IMR-90 (cell line): Measurements from ENCODE around the gene TUBGCP3. TPM values are rescaled to one million over a fixed set of nuclear protein-coding genes. Genes with fewer than 3 reads are reported as not detected.

Experiments used
- ATAC-seq: fragments of 200-7000 bp; cut with Tn5 transposase; 2 replicates; pipeline ENCODE4 v1.9.1; 2020; ENCODE audit warnings: low read depth, mild to moderate bottlenecking, moderate library complexity
- BruUV-seq: library from RNA; stranded (reverse); fragments of 400-500 nt; replicated peaks from 2 replicates; lab custom pipeline; 2021; lab: Mats Ljungman, UMichigan
- CTCF ChIA-PET: fragments of 300-600 bp; formaldehyde crosslinking; extraction: SDS; loops from one replicate; lab custom pipeline; 2021; ENCODE audit warnings: antibody characterized with exemption; lab: Yijun Ruan, JAX
- POLR2A ChIA-PET: fragments of 300-600 bp; sonication (Branson Sonifier 250); formaldehyde crosslinking; loops from one replicate; lab custom pipeline; 2022; ENCODE audit warnings: antibody characterized with exemption; ENCODE audit not compliant: unreplicated experiment; lab: Charles Lee
- DNase-seq: peaks from one replicate; pipeline ENCODE4 v3.0.0; 2013
- H2AFZ ChIP-seq: replicated peaks from 2 replicates; pipeline ENCODE3; 2013; ENCODE audit warnings: low read length, mild to moderate bottlenecking; ENCODE audit not compliant: poor library complexity
- H2AK5ac ChIP-seq: 2 replicates; pipeline ENCODE4 v1.6.1; 2013; ENCODE audit warnings: low read depth, low read length, inconsistent platforms
- H2AK9ac ChIP-seq: replicated peaks from 2 replicates; pipeline ENCODE3; 2013; ENCODE audit warnings: mild to moderate bottlenecking, low read depth, low read length, moderate library complexity; ENCODE audit not compliant: poor library complexity
- H2BK120ac ChIP-seq: 2 replicates; pipeline ENCODE4 v1.6.1; 2013; ENCODE audit warnings: low read depth, low read length, inconsistent platforms
- H2BK15ac ChIP-seq: 3 replicates; pipeline ENCODE4 v1.6.1; 2013; ENCODE audit warnings: low read depth, low read length, inconsistent platforms
- H2BK20ac ChIP-seq: 2 replicates; pipeline ENCODE4 v1.6.1; 2013; ENCODE audit warnings: low read depth, mild to moderate bottlenecking, inconsistent platforms, low read length, moderate library complexity
- H2BK5ac ChIP-seq: 2 replicates; pipeline ENCODE4 v1.6.1; 2013; ENCODE audit warnings: mild to moderate bottlenecking, low read depth, low read length, inconsistent platforms; ENCODE audit not compliant: poor library complexity, severe bottlenecking
- H3K14ac ChIP-seq: replicated peaks from 2 replicates; pipeline ENCODE4 v1.6.1; 2013; ENCODE audit warnings: low read depth, low read length, inconsistent platforms
- H3K18ac ChIP-seq: 2 replicates; pipeline ENCODE4 v1.6.1; 2013; ENCODE audit warnings: low read depth, low read length, control low read depth
- H3K23ac ChIP-seq: 2 replicates; pipeline ENCODE4 v1.6.1; 2013; ENCODE audit warnings: low read depth, low read length, inconsistent platforms
- H3K27ac ChIP-seq: 2 replicates; pipeline ENCODE4 v1.5.1; 2013; ENCODE audit warnings: mild to moderate bottlenecking, control low read depth, low read length; ENCODE audit not compliant: insufficient read depth
- H3K27me3 ChIP-seq: 2 replicates; pipeline ENCODE4 v1.6.1; 2013; ENCODE audit warnings: low read length; ENCODE audit not compliant: control insufficient read depth, insufficient read depth
- H3K36me3 ChIP-seq: 2 replicates; pipeline ENCODE4 v1.6.1; 2013; ENCODE audit warnings: low read length, mixed read lengths; ENCODE audit not compliant: control insufficient read depth, insufficient read depth
- H3K4ac ChIP-seq: 2 replicates; pipeline ENCODE4 v1.6.1; 2013; ENCODE audit warnings: low read depth, low read length, inconsistent platforms
- H3K4me1 ChIP-seq: 2 replicates; pipeline ENCODE4 v1.6.1; 2013; ENCODE audit warnings: low read length, mixed read lengths; ENCODE audit not compliant: control insufficient read depth, insufficient read depth
- H3K4me2 ChIP-seq: 2 replicates; pipeline ENCODE4 v1.6.1; 2013; ENCODE audit warnings: low read depth, mild to moderate bottlenecking, control low read depth, low read length, moderate library complexity
- H3K4me3 ChIP-seq: 2 replicates; pipeline ENCODE4 v1.5.1; 2013; ENCODE audit warnings: low read depth, mild to moderate bottlenecking, control low read depth, low read length, moderate library complexity; ENCODE audit not compliant: insufficient read depth
- H3K56ac ChIP-seq: 2 replicates; pipeline ENCODE4 v1.6.1; 2013; ENCODE audit warnings: low read length, inconsistent platforms; ENCODE audit not compliant: insufficient read depth; ENCODE audit errors: extremely low read depth
- H3K79me1 ChIP-seq, 2 experiments: 2 replicates each; pipeline ENCODE4 v1.6.1; 2013; ENCODE audit warnings: low read length in 2 of 2, inconsistent platforms in 1 of 2, low read depth in 1 of 2
- H3K9ac ChIP-seq: 2 replicates; pipeline ENCODE4 v1.6.1; 2013; ENCODE audit warnings: low read depth, low read length, control low read depth
- H3K9me1 ChIP-seq: 2 replicates; pipeline ENCODE4 v1.6.1; 2013; ENCODE audit warnings: low read length, inconsistent platforms; ENCODE audit not compliant: insufficient read depth
- H3K9me3 ChIP-seq: 2 replicates; pipeline ENCODE4 v1.6.1; 2013; ENCODE audit warnings: low read length; ENCODE audit not compliant: control insufficient read depth, insufficient read depth
- H4K20me1 ChIP-seq: 2 replicates; pipeline ENCODE4 v1.6.1; 2013; ENCODE audit warnings: low read length, inconsistent platforms; ENCODE audit not compliant: insufficient read depth
- H4K5ac ChIP-seq: 2 replicates; pipeline ENCODE4 v1.6.1; 2013; ENCODE audit warnings: mild to moderate bottlenecking, low read depth, low read length, control low read depth
- H4K8ac ChIP-seq, 2 experiments: 2 replicates each; pipeline ENCODE4 v1.6.1; 2013; ENCODE audit warnings: low read depth in 2 of 2, low read length in 2 of 2, control low read depth in 1 of 2, inconsistent platforms in 1 of 2
- H4K91ac ChIP-seq: 2 replicates; pipeline ENCODE4 v1.6.1; 2013; ENCODE audit warnings: low read depth, low read length, inconsistent platforms; ENCODE audit not compliant: insufficient read depth
- ELK1 ChIP-seq: fragments of 150-350 bp; IDR thresholded peaks from 2 replicates; pipeline ENCODE4 v1.6.1; 2016; ENCODE audit warnings: low read depth, mild to moderate bottlenecking, low read length, moderate library complexity, borderline replicate concordance
- SMC3 ChIP-seq: fragments of 150-350 bp; IDR thresholded peaks from 2 replicates; pipeline ENCODE4 v1.6.1; 2016; ENCODE audit warnings: low read depth, mild to moderate bottlenecking, antibody characterized with exemption, low read length, moderate library complexity
- WGBS, 2 experiments: methylation state at CpG; one replicate each; pipeline versions ENCODE4 v1.1.5 to v1.1.7; 2013; ENCODE audit warnings: missing lambda C conversion rate in 2 of 2; ENCODE audit not compliant: insufficient read length in 1 of 2; ENCODE audit errors: extremely low coverage in 2 of 2; 5-methylcytosine and 5-hydroxymethylcytosine counted together
- dilution Hi-C: fragments of 300-500 bp; cut with HindIII; formaldehyde crosslinking; loops from one replicate; pipeline ENCODE4 v1.14.3; 2018; ENCODE audit warnings: low sequenced_read_pairs; ENCODE audit not compliant: unreplicated experiment
- in situ Hi-C: fragments of 300-500 bp; cut with MboI; formaldehyde crosslinking; loops from 3 replicates; pipeline ENCODE4 v1.14.3; 2019; ENCODE audit warnings: low sequenced_read_pairs, inconsistent platforms, mixed read lengths
- intact Hi-C: fragments of 100-400 bp; cut with micrococcal nuclease; formaldehyde crosslinking; loops from 2 replicates; pipeline ENCODE4 v1.10.0; 2022
- polyA plus RNA-seq, 3 experiments: library from polyadenylated mRNA; depleted of rRNA; stranded (reverse); fragments of >200 nt; gene quantifications; 2 replicates each; pipeline ENCODE4 v1.2.3, GENCODE V29; 2012; ENCODE audit warnings: low replicate concordance in 1 of 3
- total RNA-seq: library from RNA; depleted of rRNA; stranded (reverse); fragments of >200 nt; gene quantifications from 2 replicates; pipeline ENCODE4 v1.2.3, GENCODE V29; 2012
- TF ChIP-seq, protein P1 (sequence below): conservative IDR thresholded peaks from 2 replicates; pipeline ENCODE4 v1.5.1; 2012; ENCODE audit warnings: mild to moderate bottlenecking, low read depth, low read length, improper control_type of control experiment
- TF ChIP-seq, protein P2 (sequence below): fragments of 150-350 bp; IDR thresholded peaks from 2 replicates; pipeline ENCODE4 v1.6.1; 2017; ENCODE audit warnings: mild to moderate bottlenecking, antibody characterized with exemption, low read length, low read depth

Gene TUBGCP3
- total and polyA plus RNA-seq, 2 of the 4 experiments (the other 2 are of a cell fraction): 16.0 to 17.8 TPM

- intact Hi-C loops: no loop called here
- dilution Hi-C loops: no loop called here
- Histone ChIP-seq H3K56ac (no peak overlapping the region), H2AK9ac (no peak overlapping the region), H3K36me3 (no peaks in the 10 kb centered on the region), H3K18ac (no peak overlapping the region), H3K14ac (no peak overlapping the region), H2BK5ac (no peak overlapping the region), H2BK120ac (no peak overlapping the region), H4K8ac (no peak overlapping the region), H3K4me1 (no peaks in the 10 kb centered on the region), H2BK15ac (no peak overlapping the region), H3K9me1 (no peaks in the 10 kb centered on the region), H3K79me1 (no peaks in the 10 kb centered on the region), H4K91ac (no peak overlapping the region), H3K4me3 (no peak overlapping the region), H3K9ac (no peak overlapping the region), H4K5ac (no peak overlapping the region), H4K20me1 (no peaks in the 10 kb centered on the region; the same call in 1 of the 2 replicates), H3K4me2 (no peak overlapping the region), H3K9me3 (no peaks in the 10 kb centered on the region), H3K23ac (no peak overlapping the region), H2AK5ac (no peak overlapping the region), H3K4ac (no peak overlapping the region), H3K27ac (no peak overlapping the region), H2AFZ (no peak overlapping the region), H3K27me3 (peaks cover 42% of the 10 kb centered on the region), H2BK20ac (no peak overlapping the region)
- CTCF ChIA-PET: interaction anchor here (0.6 to 1.6 kb wide), 3 partner anchors 9 to 271 kb away, joined by 3 to 4 read pairs (median 4); no protein-coding TSS in a partner anchor
- in situ Hi-C loops: loop anchor here (10.0 to 25.0 kb wide), 2 partner anchors 260 to 528 kb away; no protein-coding TSS in a partner anchor
- TF ChIP-seq ELK1 (no peak), SMC3 (no peak)
- TF ChIP-seq, protein P1, sequence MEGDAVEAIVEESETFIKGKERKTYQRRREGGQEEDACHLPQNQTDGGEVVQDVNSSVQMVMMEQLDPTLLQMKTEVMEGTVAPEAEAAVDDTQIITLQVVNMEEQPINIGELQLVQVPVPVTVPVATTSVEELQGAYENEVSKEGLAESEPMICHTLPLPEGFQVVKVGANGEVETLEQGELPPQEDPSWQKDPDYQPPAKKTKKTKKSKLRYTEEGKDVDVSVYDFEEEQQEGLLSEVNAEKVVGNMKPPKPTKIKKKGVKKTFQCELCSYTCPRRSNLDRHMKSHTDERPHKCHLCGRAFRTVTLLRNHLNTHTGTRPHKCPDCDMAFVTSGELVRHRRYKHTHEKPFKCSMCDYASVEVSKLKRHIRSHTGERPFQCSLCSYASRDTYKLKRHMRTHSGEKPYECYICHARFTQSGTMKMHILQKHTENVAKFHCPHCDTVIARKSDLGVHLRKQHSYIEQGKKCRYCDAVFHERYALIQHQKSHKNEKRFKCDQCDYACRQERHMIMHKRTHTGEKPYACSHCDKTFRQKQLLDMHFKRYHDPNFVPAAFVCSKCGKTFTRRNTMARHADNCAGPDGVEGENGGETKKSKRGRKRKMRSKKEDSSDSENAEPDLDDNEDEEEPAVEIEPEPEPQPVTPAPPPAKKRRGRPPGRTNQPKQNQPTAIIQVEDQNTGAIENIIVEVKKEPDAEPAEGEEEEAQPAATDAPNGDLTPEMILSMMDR: no peak
- TF ChIP-seq, protein P2, sequence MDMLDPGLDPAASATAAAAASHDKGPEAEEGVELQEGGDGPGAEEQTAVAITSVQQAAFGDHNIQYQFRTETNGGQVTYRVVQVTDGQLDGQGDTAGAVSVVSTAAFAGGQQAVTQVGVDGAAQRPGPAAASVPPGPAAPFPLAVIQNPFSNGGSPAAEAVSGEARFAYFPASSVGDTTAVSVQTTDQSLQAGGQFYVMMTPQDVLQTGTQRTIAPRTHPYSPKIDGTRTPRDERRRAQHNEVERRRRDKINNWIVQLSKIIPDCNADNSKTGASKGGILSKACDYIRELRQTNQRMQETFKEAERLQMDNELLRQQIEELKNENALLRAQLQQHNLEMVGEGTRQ: no peak
- BruUV-seq: no TSS peak
- no peak for ATAC-seq
- WGBS, 2 experiments: 60% methylated on average over 3 of the region's 7 CpGs; no CpG with 5 or more reads in 1 of the 2 experiments
- POLR2A ChIA-PET: no interaction called here
- DNase-seq: no peak
These were observed 26.9 kb upstream of the TUBGCP3 start for GRCh38 chr13:112614835-112615234.
